Dedifferentiated amniotic fluid mesenchymal stem cell (primary cell): ENCODE measurements around the gene ELF5.

Experiments
- DNase-seq: peaks from one replicate; pipeline ENCODE4 v3.0.0-alpha.2; 2016; ENCODE audit errors: extremely low spot score

The ELF5 gene

GRCh38 chr11:34454308-34455032, 59.1 kb downstream of the ELF5 start:
- DNase-seq = no peak

DNA sequence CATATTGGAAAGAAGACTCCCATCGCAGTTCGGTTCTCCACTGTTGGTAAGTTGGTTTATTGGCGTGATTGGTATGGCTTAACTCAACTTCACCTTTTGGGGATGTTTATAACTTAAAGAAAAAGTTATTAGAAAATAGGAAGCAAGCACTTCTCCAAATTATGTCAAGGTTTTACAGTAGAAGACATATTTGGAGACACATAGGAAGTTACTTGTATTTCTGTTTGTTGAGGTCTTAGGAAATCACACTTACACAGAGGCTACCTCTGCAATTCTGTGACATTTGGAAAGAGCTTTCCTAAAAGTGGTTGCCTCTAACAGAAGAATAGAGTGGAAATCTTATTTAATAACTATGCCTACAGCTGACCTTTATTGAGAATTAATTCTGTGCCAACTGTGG, 62.5 kb downstream of the ELF5 start:
- DNase-seq = no peak

GRCh38 chr11:34449013-34449412, 64.6 kb downstream of the ELF5 start:
- DNase-seq = no peak

DNA sequence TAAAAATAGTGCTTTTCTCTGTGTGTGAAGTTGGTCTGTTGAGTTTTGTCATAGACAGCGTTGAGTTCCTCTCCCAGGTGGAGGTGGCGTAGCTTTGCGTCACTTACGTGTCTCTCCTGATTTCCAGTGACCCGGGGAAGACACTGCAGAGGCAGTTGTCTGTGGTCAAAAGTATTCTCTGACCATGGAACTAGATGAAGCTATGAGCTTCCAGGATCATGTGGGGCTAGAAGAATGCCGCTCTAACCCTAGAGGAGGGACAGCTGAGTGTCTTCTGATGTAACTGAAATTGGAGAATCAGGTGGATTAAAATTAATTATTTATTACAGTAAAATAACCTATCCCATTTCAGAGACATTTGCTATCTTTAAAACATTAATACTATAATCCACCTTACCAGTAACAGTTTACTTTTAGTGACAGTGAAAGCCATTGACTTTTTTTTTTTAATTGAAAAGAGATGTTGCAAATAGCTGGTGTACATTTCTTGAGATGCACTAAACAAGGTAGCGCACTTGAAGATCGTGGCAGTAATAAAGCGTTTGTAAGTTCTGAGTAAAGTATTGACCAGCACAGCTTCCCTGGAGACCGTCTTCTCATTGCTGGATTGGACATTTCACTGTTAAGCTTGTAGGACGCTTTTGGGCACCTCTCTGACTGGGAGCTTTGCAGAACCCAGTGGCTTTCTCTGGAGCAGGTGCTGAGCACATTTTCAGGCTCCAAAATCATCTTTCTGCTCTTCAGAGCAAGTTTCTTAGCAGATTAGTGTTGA, 65.2 kb downstream of the ELF5 start:
- DNase-seq = no peak

DNA sequence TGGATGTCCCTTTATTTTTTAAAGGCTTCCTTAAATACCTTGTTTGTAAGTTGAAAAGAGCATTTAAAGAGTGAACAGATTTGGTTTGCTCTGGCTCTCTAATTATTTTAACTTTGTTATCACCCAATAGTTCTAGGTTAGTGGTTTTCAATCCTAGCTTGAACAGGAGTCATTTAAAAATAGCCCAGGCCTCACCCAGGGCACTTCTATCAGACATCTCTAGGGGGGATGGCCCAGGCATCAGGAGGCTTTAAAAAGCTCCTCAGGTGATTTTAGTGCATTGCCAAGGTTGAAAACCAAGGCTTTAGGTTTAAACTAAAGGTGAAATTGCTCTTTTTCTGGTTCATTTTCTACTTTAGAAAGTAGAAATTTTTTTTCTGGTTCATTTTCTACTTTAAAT, 66.5 kb downstream of the ELF5 start:
- DNase-seq = no peak

DNA sequence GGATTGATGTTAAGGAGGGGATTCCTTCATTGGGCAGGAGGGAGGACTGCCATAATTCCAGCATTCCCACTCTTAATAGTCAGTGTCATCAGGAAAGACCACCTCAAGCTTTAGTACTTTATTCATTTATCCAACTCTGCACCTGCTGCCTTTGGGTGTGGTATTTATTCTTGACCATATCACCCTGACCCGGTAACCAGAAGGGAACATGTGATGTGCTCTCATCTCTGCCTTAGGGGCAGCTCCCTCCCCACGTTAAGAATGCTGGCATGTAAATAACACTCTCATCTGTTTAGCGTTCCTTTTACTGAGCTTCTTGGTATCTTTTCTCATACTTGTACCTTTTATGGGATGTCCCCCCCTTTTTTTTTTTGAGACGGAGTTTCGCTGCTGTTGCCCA, 67.2 kb downstream of the ELF5 start:
- DNase-seq = no peak

- DNase-seq = no peak
Measured at GRCh38 chr11:34445956-34446355, 67.6 kb downstream of the ELF5 start.

DNA sequence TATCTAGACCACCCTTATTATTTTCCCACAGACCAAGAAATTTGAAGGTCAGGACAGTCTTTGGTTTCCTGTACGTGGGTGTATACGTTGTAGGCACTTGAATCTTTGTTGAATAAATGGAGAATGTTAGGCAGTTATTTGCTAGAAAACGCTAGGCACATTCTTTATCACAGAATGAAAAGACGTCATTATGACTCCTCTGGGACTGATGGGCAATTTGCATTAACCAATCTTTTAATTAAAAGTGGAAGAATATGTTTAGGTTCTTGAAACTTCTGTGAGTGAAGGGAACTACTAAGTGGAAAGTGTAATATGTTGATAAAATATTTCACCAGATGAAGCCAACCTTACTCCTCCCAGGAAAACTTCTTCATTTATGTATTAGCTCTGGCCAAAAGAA, 69.2 kb downstream of the ELF5 start:
- DNase-seq = no peak

DNA sequence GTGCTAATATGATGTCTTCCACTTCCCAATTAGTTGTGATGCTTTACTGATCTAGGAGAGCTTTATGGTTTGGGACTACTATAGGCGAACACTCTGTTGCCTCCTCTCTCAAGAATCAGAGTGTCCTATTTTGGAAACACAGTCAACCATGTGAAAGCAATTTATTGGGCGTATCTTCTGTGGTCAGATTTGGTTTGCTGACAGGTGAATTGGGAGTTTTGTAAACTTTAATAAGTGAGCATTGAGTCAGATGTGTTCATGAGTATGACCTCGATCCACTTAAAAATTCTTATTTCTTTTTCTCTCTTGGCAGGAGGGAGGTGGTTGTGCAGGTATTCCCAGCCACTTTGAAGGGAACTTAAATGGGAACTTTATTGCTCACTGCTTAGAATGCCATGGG, 70.5 kb downstream of the ELF5 start:
- DNase-seq = no peak

DNA sequence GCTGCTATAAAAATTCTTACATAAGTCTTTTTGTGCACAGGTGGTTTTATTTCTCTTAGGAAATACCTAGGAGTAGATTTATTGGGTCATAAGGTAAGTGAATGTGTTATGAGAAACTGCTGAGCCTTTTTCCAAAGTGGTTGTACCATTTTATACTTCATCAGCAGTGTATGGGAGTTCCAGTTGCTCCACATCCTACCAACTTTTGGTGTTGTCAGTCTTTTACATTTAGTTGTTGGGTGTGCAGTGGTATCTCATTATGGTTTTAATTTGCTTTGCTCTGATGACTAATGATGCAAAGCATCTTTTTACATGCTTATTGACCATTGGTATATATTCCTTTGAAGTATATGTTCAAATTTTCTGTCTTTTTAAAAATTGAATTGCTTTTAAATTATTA, 71.8 kb downstream of the ELF5 start:
- DNase-seq = no peak

DNA sequence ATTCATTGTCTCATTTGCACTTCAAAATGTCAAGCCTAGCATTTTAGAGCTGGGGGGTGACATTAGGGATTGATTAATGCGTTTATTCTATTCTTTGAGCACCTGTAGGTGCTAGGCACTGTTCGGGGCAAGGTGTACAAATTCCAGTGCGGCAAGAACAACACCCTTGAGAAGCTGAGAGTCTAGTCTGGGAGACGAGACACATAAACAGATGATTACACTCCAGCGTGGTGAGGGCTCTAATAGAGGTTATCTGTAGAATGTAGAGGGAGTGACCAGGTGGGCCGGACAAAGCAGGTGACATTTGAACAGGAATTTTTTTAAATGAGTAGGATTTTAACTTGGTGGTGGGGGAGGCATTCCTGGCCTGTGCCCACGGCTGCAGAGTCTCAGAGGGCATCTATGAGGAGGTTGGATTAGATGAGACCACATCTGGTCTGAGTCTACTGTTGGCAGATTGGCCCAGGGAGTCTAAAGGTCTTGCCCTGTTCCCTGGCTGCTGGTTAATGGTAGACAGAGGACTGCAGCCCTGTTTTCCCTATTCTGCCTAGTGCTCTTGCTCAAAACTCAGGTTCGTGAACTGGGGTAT, 73.9 kb downstream of the ELF5 start:
- DNase-seq = no peak

- peak; percentile 98 for DNase-seq
Measured at GRCh38 chr11:34438529-34439507, 74.8 kb downstream of the ELF5 start, which contains the start of gene CAT. Gene CAT (plus strand): TSS chr11:34438934. CDS start chr11:34439014, 80 bp downstream.

- DNase-seq = no peak
Measured at GRCh38 chr11:34437224-34438125, 76.1 kb downstream of the ELF5 start.

- no peak for DNase-seq
Measured at GRCh38 chr11:34433899-34434298, 79.7 kb downstream of the ELF5 start.

DNA sequence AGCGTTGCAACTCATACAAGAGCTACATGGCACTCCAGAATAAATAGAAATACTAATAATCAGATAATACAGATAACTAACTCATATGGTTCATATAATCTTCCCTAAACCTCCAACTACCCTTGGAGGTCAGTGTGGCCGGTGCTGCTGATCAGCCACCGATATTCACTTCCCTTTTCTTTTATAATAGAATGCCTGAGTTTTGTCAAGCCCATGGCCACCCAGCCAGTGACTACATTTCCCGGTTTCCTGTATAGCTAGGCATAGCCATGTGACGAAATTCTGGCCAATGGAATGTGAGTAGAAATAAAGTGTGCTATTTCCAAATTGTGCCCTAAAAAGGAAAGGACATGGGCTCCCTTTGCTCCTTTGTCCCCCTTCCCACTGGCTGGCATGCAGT, 80.8 kb downstream of the ELF5 start:
- no peak for DNase-seq

- DNase-seq = no peak
Measured at GRCh38 chr11:34431979-34432378, 81.6 kb downstream of the ELF5 start.
